ENCODE data around the gene OASL. TPM values are rescaled to one million over a fixed set of nuclear protein-coding genes. Genes with fewer than 3 reads are reported as not detected.

OASL gene
- total RNA-seq, 1 experiment from 2014 or later: 1.7 TPM

DNA sequence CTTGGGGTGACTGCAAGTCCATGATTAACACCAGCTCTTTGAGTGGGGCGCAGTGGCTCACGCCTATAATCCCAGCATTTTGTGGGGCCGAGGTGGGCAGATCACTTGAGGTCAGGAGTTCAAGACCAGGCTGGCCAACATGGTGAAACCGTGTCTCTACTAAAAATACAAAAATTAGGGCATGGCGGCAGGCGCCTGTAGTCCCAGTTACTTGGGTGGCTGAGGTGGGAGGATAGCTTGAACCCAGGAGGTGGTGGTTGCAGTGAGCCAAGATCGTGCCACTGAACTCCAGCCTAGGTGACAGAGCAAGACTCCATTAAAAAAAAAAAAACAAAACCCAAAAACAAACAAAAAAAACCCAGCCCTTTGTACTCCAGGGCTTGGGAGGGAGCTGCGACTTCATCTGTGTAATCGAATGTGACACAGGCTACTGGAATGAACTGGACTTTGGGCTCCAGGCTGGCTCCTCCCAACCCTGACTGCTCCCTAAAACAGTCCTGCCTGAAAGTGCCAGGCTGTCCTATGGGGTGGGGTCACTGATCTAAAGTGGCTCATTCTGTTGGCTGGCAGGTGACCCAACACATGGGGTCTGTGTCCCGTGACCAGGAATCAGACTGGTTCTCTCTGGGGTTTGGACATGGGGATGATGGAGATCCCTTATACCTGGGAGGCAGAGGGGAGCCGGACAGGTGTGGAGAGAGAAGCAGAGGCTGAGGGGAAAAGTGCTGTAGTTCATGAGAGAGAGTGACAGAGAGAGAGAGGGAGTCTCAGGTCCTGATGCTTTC is 13.4 kb downstream of the OASL start:
- peak overlapping the region; percentile 32; the same call in 1 of the 2 replicates for H3K27ac ChIP-seq
- CTCF ChIA-PET: interaction anchor here (0.6 to 1.0 kb wide), 2 partner anchors 35 to 421 kb away, joined by 3 to 5 read pairs; no protein-coding TSS in a partner anchor
- TF ChIP-seq, protein P1, sequence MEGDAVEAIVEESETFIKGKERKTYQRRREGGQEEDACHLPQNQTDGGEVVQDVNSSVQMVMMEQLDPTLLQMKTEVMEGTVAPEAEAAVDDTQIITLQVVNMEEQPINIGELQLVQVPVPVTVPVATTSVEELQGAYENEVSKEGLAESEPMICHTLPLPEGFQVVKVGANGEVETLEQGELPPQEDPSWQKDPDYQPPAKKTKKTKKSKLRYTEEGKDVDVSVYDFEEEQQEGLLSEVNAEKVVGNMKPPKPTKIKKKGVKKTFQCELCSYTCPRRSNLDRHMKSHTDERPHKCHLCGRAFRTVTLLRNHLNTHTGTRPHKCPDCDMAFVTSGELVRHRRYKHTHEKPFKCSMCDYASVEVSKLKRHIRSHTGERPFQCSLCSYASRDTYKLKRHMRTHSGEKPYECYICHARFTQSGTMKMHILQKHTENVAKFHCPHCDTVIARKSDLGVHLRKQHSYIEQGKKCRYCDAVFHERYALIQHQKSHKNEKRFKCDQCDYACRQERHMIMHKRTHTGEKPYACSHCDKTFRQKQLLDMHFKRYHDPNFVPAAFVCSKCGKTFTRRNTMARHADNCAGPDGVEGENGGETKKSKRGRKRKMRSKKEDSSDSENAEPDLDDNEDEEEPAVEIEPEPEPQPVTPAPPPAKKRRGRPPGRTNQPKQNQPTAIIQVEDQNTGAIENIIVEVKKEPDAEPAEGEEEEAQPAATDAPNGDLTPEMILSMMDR (conservative IDR thresholded peaks at IDR 0.05): no peak
- no peak for TF ChIP-seq EZH2 (IDR thresholded peaks at IDR 0.05; ENCODE audit: low read depth)
- peaks cover 14% of the 10 kb centered on the region for H3K4me1 ChIP-seq (replicated peaks; ENCODE audit: insufficient read depth)
- H2AFZ ChIP-seq: no peak overlapping the region
- H3K4me2 ChIP-seq: no peak overlapping the region
- H3K4me3 ChIP-seq: no peak overlapping the region
- no TSS peak for BruUV-seq (replicated peaks)
- H3K9me3 ChIP-seq (ENCODE audit: insufficient read depth, low read depth): no peaks in the 10 kb centered on the region
- POLR2A ChIA-PET (ENCODE audit: unreplicated experiment): interaction anchor here (0.5 kb wide), 1 partner anchor 478 kb away, joined by 9 read pairs; no protein-coding TSS in a partner anchor
- no peaks in the 10 kb centered on the region for H3K9me2 ChIP-seq (ENCODE audit: insufficient read depth)
- no peaks in the 10 kb centered on the region for H3K27me3 ChIP-seq (ENCODE audit: insufficient read depth, low read depth)
- no peaks in the 10 kb centered on the region for H3K79me2 ChIP-seq (ENCODE audit: low read depth)
- H3F3A ChIP-seq (ENCODE audit: insufficient read depth, low read depth): no peaks in the 10 kb centered on the region
- DNase-seq: peak; percentile 43 to 71
- H4K20me1 ChIP-seq (ENCODE audit: insufficient read depth): no peaks in the 10 kb centered on the region
- H3K36me3 ChIP-seq (ENCODE audit: low read depth): no peaks in the 10 kb centered on the region
- intact Hi-C loops (cut with micrococcal nuclease; ENCODE audit: unreplicated experiment): no loop called here

GRCh38 chr12:121023799-121024198 is 15.2 kb downstream of the OASL start:
- intact Hi-C loops (cut with micrococcal nuclease; ENCODE audit: unreplicated experiment): no loop called here
- ChIA-PET POLR2A (ENCODE audit: unreplicated experiment) (no interaction called here), CTCF (interaction anchor here (0.6 kb wide), 1 partner anchor 52 kb away, joined by 8 read pairs; no protein-coding TSS in a partner anchor)
- no peaks in the 10 kb centered on the region for H3K27me3 ChIP-seq (ENCODE audit: insufficient read depth, low read depth)
- BruUV-seq (replicated peaks): no TSS peak
- no peak for DNase-seq
- H4K20me1 ChIP-seq (ENCODE audit: insufficient read depth): no peaks in the 10 kb centered on the region
- H3K9me3 ChIP-seq (ENCODE audit: insufficient read depth, low read depth): no peaks in the 10 kb centered on the region
- H3K4me3 ChIP-seq: no peak overlapping the region
- no peak overlapping the region for H2AFZ ChIP-seq
- H3K27ac ChIP-seq: no peak overlapping the region
- peaks cover 14% of the 10 kb centered on the region for H3K4me1 ChIP-seq (replicated peaks; ENCODE audit: insufficient read depth)
- no peak for TF ChIP-seq EZH2 (IDR thresholded peaks at IDR 0.05; ENCODE audit: low read depth)
- TF ChIP-seq, protein P1 (conservative IDR thresholded peaks at IDR 0.05): no peak
- H3K36me3 ChIP-seq (ENCODE audit: low read depth): no peaks in the 10 kb centered on the region
- no peaks in the 10 kb centered on the region for H3K9me2 ChIP-seq (ENCODE audit: insufficient read depth)
- no peak overlapping the region for H3K4me2 ChIP-seq
- H3F3A ChIP-seq (ENCODE audit: insufficient read depth, low read depth): no peaks in the 10 kb centered on the region
- H3K79me2 ChIP-seq (ENCODE audit: low read depth): no peaks in the 10 kb centered on the region

DNA sequence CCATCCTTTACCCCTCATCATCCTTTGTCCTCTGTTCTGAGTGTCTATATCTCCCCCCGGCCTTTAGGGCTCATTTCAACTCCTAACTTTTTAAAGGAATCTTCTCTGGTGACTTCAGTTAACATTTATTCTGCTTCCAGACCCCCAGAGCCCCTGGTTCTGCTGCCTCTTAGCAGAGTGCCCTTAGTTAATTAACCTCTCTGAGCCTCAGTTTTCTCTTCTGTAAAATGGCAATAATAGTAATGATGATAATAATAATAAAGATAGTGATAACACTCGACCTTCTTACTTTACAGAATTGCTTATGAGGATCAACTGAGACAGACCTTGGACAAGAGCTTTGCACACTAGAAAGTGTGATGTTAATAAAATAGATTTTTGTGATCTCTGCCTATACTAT is 16.3 kb downstream of the OASL start:
- intact Hi-C loops (cut with micrococcal nuclease; ENCODE audit: unreplicated experiment): no loop called here
- H4K20me1 ChIP-seq (ENCODE audit: insufficient read depth): no peaks in the 10 kb centered on the region
- BruUV-seq (replicated peaks): no TSS peak
- no peaks in the 10 kb centered on the region for H3K79me2 ChIP-seq (ENCODE audit: low read depth)
- ChIA-PET CTCF (no interaction called here), POLR2A (ENCODE audit: unreplicated experiment) (no interaction called here)
- no peak overlapping the region for H3K4me2 ChIP-seq
- H3K4me3 ChIP-seq: no peak overlapping the region
- no peak for TF ChIP-seq EZH2 (IDR thresholded peaks at IDR 0.05; ENCODE audit: low read depth)
- TF ChIP-seq, protein P1 (conservative IDR thresholded peaks at IDR 0.05): no peak
- H3K27ac ChIP-seq: no peak overlapping the region
- H3K9me3 ChIP-seq (ENCODE audit: insufficient read depth, low read depth): no peaks in the 10 kb centered on the region
- DNase-seq: no peak
- H3K4me1 ChIP-seq (replicated peaks; ENCODE audit: insufficient read depth): peaks cover 14% of the 10 kb centered on the region
- H3F3A ChIP-seq (ENCODE audit: insufficient read depth, low read depth): no peaks in the 10 kb centered on the region
- no peaks in the 10 kb centered on the region for H3K36me3 ChIP-seq (ENCODE audit: low read depth)
- H2AFZ ChIP-seq: no peak overlapping the region
- no peaks in the 10 kb centered on the region for H3K9me2 ChIP-seq (ENCODE audit: insufficient read depth)
- H3K27me3 ChIP-seq (ENCODE audit: insufficient read depth, low read depth): no peaks in the 10 kb centered on the region
